HepG2 (cell line): ENCODE results near the gene ISCA2. TPM values are rescaled to one million over a fixed set of nuclear protein-coding genes. Genes with fewer than 3 reads are reported as not detected.

Source experiments
- ARNT2 ChIP-seq: sonication (generic); formaldehyde crosslinking; IDR thresholded peaks from 2 replicates; pipeline ENCODE4 v1.8.0; 2022; ENCODE audit warnings: mild to moderate bottlenecking, low read depth, missing genetic modification reagents, moderate library complexity
- DNMT3B ChIP-seq: conservative IDR thresholded peaks from 2 replicates; pipeline ENCODE4 v1.6.1; 2016; ENCODE audit warnings: missing biosample characterization, control low read depth
- DPF2 ChIP-seq: sonication (generic); formaldehyde crosslinking; IDR thresholded peaks from 2 replicates; pipeline ENCODE4 v1.4.0; 2020; ENCODE audit warnings: mild to moderate bottlenecking, low read depth, missing genetic modification reagents, borderline replicate concordance
- FIP1L1 ChIP-seq: fragments of 200-400 bp; formaldehyde crosslinking; IDR thresholded peaks from 2 replicates; pipeline ENCODE4 v1.6.1; 2018; ENCODE audit warnings: low read depth, mild to moderate bottlenecking, low read length, moderate library complexity, borderline replicate concordance; ENCODE audit not compliant: insufficient read depth
- MAZ ChIP-seq, 2 experiments: sonication (generic) in 1 of 2; formaldehyde crosslinking in 1 of 2; IDR thresholded peaks; 2 replicates each; pipeline versions ENCODE4 v1.5.0 to v1.6.1; 2012 to 2020; ENCODE audit warnings: low read depth in 2 of 2, mild to moderate bottlenecking in 2 of 2, borderline replicate concordance in 1 of 2, improper control_type of control experiment in 1 of 2, low read length in 1 of 2, missing genetic modification reagents in 1 of 2, moderate library complexity in 1 of 2
- MIER3 ChIP-seq: IDR thresholded peaks from 2 replicates; pipeline ENCODE4 v1.6.1; 2016; ENCODE audit warnings: missing compliant biosample characterization, borderline replicate concordance
- RAD51 ChIP-seq: fragments of 450-650 bp; IDR thresholded peaks from 2 replicates; pipeline ENCODE4 v1.6.1; 2016; ENCODE audit warnings: borderline replicate concordance
- SATB2 ChIP-seq: sonication (generic); formaldehyde crosslinking; IDR thresholded peaks from 2 replicates; pipeline ENCODE4 v1.5.0; 2020; ENCODE audit warnings: missing genetic modification reagents
- ZBTB1 ChIP-seq: sonication (generic); formaldehyde crosslinking; IDR thresholded peaks from 2 replicates; pipeline ENCODE4 v1.4.0; 2020; ENCODE audit warnings: missing genetic modification reagents, borderline replicate concordance
- ZBTB42 ChIP-seq: sonication (generic); formaldehyde crosslinking; IDR thresholded peaks from 2 replicates; pipeline ENCODE4 v1.5.0; 2020; ENCODE audit warnings: mild to moderate bottlenecking, missing genetic modification reagents
- ZMAT3 ChIP-seq: sonication (generic); formaldehyde crosslinking; conservative IDR thresholded peaks from 2 replicates; pipeline ENCODE4 v1.7.0; 2021; ENCODE audit warnings: missing genetic modification reagents
- ZNF180 ChIP-seq: sonication (generic); formaldehyde crosslinking; IDR thresholded peaks from 2 replicates; pipeline ENCODE4 v1.4.0; 2020; ENCODE audit warnings: low read depth, missing genetic modification reagents, borderline replicate concordance
- ZNF484 ChIP-seq: sonication (generic); formaldehyde crosslinking; IDR thresholded peaks from 2 replicates; pipeline ENCODE4 v1.5.1; 2020; ENCODE audit warnings: mild to moderate bottlenecking, low read depth, missing genetic modification reagents, borderline replicate concordance
- ZNF501 ChIP-seq: sonication (generic); formaldehyde crosslinking; IDR thresholded peaks from 2 replicates; pipeline ENCODE4 v1.5.1; 2020; ENCODE audit warnings: mild to moderate bottlenecking, moderate library complexity, missing genetic modification reagents
- ZNF598 ChIP-seq: sonication (generic); formaldehyde crosslinking; IDR thresholded peaks from 2 replicates; pipeline ENCODE4 v1.5.1; 2020; ENCODE audit warnings: mild to moderate bottlenecking, missing genetic modification reagents, borderline replicate concordance
- ZNF607 ChIP-seq: sonication (generic); formaldehyde crosslinking; IDR thresholded peaks from 2 replicates; pipeline ENCODE4 v1.5.1; 2020; ENCODE audit warnings: missing genetic modification reagents, mild to moderate bottlenecking, borderline replicate concordance
- ZNF614 ChIP-seq: IDR thresholded peaks from 2 replicates; pipeline ENCODE4 v1.6.1; 2018; ENCODE audit warnings: missing biosample characterization, missing genetic modification reagents, inconsistent platforms, borderline replicate concordance
- ZNF615 ChIP-seq: sonication (generic); formaldehyde crosslinking; IDR thresholded peaks from 2 replicates; pipeline ENCODE4 v1.5.0; 2020; ENCODE audit warnings: mild to moderate bottlenecking, missing genetic modification reagents, borderline replicate concordance
- ZNF879 ChIP-seq: sonication (generic); formaldehyde crosslinking; IDR thresholded peaks from 2 replicates; pipeline ENCODE4 v1.8.1; 2023; ENCODE audit warnings: missing genetic modification reagents
- polyA plus RNA-seq, 8 experiments: library from polyadenylated mRNA; depleted of rRNA in 3 of 8; stranded (reverse) in 7 of 8; unstranded in 1 of 8; fragments of >200 nt; fragmentation: Illumina TruSeq in 4 of 8; extraction: Trizol in 4 of 8; gene quantifications; 2 replicates each; pipeline versions ENCODE4 v1.2.1 to v1.2.3, GENCODE V29; 2011 to 2016; ENCODE audit warnings: low read depth in 4 of 8, missing spikeins in 1 of 8, mixed read lengths in 1 of 8; ENCODE audit not compliant: insufficient read depth in 1 of 8
- total RNA-seq, 5 experiments: library from RNA; depleted of rRNA; stranded (reverse); fragments of >200 nt; fragmentation: Illumina TruSeq; extraction: Trizol; gene quantifications; 2 replicates each; pipeline ENCODE4 v1.2.3, GENCODE V29; 2016; ENCODE audit warnings: low read depth in 1 of 5
- TF ChIP-seq, protein P1 (sequence below): sonication (generic); formaldehyde crosslinking; IDR thresholded peaks from 2 replicates; pipeline ENCODE4 v1.5.0; 2020; ENCODE audit warnings: missing genetic modification reagents
- TF ChIP-seq, protein P2 (sequence below): sonication (generic); formaldehyde crosslinking; IDR thresholded peaks from 2 replicates; pipeline ENCODE4 v1.4.0; 2020; ENCODE audit warnings: missing genetic modification reagents, borderline replicate concordance
- TF ChIP-seq, protein P3 (sequence below): sonication (generic); formaldehyde crosslinking; conservative IDR thresholded peaks from 2 replicates; pipeline ENCODE4 v1.8.0; 2022; ENCODE audit warnings: low read depth, missing genetic modification reagents

Gene ISCA2
- total and polyA plus RNA-seq, 2 of the 13 experiments (the other 11 are each of a cell fraction or from before 2014, with no cell fraction given) = 32.1 to 43.4 TPM

DNA sequence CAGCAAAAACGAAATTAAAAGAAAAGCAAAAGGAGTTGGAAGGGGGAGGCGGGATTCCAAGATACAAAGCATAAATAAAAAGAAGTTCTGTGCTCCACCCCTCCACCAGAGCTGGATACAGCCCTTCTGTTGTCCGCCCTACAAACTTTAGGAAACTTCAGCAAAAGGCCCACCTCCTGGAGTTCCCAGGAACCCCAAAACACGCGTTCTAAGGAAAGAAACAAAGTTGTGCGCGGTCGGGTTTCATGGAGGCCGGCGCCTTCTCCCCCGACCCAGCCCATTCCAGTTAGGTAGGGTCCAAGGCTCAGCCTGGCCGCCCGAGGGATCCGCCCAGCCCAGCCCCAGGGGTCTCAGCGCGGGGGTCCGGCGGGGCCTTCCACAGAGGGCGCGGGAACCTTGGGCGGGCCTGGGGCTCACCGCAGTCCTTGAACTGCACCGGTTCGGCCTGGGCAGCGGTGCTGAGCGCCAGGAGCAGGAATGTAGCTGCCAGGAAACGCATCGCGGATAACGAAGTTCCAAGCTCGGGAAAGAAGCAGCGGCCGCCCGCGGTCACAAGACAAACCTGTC lies 706 bp upstream of the ISCA2 start, which contains the start of gene NPC2 (continued):
- TF ChIP-seq, protein P1, sequence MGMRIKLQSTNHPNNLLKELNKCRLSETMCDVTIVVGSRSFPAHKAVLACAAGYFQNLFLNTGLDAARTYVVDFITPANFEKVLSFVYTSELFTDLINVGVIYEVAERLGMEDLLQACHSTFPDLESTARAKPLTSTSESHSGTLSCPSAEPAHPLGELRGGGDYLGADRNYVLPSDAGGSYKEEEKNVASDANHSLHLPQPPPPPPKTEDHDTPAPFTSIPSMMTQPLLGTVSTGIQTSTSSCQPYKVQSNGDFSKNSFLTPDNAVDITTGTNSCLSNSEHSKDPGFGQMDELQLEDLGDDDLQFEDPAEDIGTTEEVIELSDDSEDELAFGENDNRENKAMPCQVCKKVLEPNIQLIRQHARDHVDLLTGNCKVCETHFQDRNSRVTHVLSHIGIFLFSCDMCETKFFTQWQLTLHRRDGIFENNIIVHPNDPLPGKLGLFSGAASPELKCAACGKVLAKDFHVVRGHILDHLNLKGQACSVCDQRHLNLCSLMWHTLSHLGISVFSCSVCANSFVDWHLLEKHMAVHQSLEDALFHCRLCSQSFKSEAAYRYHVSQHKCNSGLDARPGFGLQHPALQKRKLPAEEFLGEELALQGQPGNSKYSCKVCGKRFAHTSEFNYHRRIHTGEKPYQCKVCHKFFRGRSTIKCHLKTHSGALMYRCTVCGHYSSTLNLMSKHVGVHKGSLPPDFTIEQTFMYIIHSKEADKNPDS = no peak
- TF ChIP-seq ZMAT3 (CRISPR knock-in tag) = peak; percentile 62; the same call in 1 of the 2 replicates
- no peak for TF ChIP-seq RAD51
- TF ChIP-seq SATB2 = no peak
- TF ChIP-seq DNMT3B = no peak
- no peak for TF ChIP-seq MIER3 (CRISPR knock-in tag)
- TF ChIP-seq ARNT2 = peak; percentile 66; the same call in 1 of the 2 replicates
- no peak for TF ChIP-seq DPF2 (CRISPR knock-in tag)
- no peak for TF ChIP-seq ZBTB1 (CRISPR knock-in tag)
- TF ChIP-seq FIP1L1 = no peak
- TF ChIP-seq, protein P2, sequence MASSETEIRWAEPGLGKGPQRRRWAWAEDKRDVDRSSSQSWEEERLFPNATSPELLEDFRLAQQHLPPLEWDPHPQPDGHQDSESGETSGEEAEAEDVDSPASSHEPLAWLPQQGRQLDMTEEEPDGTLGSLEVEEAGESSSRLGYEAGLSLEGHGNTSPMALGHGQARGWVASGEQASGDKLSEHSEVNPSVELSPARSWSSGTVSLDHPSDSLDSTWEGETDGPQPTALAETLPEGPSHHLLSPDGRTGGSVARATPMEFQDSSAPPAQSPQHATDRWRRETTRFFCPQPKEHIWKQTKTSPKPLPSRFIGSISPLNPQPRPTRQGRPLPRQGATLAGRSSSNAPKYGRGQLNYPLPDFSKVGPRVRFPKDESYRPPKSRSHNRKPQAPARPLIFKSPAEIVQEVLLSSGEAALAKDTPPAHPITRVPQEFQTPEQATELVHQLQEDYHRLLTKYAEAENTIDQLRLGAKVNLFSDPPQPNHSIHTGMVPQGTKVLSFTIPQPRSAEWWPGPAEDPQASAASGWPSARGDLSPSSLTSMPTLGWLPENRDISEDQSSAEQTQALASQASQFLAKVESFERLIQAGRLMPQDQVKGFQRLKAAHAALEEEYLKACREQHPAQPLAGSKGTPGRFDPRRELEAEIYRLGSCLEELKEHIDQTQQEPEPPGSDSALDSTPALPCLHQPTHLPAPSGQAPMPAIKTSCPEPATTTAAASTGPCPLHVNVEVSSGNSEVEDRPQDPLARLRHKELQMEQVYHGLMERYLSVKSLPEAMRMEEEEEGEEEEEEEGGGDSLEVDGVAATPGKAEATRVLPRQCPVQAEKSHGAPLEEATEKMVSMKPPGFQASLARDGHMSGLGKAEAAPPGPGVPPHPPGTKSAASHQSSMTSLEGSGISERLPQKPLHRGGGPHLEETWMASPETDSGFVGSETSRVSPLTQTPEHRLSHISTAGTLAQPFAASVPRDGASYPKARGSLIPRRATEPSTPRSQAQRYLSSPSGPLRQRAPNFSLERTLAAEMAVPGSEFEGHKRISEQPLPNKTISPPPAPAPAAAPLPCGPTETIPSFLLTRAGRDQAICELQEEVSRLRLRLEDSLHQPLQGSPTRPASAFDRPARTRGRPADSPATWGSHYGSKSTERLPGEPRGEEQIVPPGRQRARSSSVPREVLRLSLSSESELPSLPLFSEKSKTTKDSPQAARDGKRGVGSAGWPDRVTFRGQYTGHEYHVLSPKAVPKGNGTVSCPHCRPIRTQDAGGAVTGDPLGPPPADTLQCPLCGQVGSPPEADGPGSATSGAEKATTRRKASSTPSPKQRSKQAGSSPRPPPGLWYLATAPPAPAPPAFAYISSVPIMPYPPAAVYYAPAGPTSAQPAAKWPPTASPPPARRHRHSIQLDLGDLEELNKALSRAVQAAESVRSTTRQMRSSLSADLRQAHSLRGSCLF (CRISPR knock-in tag) = no peak
- TF ChIP-seq ZNF607 (CRISPR knock-in tag) = no peak
- TF ChIP-seq, protein P3, sequence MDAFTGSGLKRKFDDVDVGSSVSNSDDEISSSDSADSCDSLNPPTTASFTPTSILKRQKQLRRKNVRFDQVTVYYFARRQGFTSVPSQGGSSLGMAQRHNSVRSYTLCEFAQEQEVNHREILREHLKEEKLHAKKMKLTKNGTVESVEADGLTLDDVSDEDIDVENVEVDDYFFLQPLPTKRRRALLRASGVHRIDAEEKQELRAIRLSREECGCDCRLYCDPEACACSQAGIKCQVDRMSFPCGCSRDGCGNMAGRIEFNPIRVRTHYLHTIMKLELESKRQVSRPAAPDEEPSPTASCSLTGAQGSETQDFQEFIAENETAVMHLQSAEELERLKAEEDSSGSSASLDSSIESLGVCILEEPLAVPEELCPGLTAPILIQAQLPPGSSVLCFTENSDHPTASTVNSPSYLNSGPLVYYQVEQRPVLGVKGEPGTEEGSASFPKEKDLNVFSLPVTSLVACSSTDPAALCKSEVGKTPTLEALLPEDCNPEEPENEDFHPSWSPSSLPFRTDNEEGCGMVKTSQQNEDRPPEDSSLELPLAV (CRISPR knock-in tag) = no peak
- TF ChIP-seq ZNF501 = peak; percentile 63
- no peak for TF ChIP-seq MAZ (IDR thresholded peaks at IDR 0.05; ENCODE audit: borderline replicate concordance, low read depth, low read length)
- no peak for TF ChIP-seq MAZ (CRISPR knock-in tag; IDR thresholded peaks at IDR 0.05; ENCODE audit: low read depth)
- TF ChIP-seq ZNF614 (CRISPR knock-in tag) = no peak
- no peak for TF ChIP-seq ZNF879 (CRISPR knock-in tag)
- no peak for TF ChIP-seq ZNF180 (CRISPR knock-in tag)
- TF ChIP-seq ZNF615 = no peak
- no peak for TF ChIP-seq ZNF484 (CRISPR knock-in tag)
- no peak for TF ChIP-seq ZNF598 (CRISPR knock-in tag)
- no peak for TF ChIP-seq ZBTB42 (CRISPR knock-in tag)
